Body of pancreas (tissue), 4 donors: ENCODE measurements around the gene KCTD2.

ENCODE experiments used
- CTCF ChIP-seq, 7 experiments: fragments of 450-650 bp in 4 of 7; fragments of 200-600 bp in 3 of 7; sonication (generic) in 3 of 7; IDR thresholded peaks; one replicate each; pipeline ENCODE4 v1.5.1; 2016 to 2019; ENCODE audit warnings: antibody characterized with exemption in 7 of 7
- POLR2A ChIP-seq, 3 donors: fragments of 450-650 bp; IDR thresholded peaks; one replicate each; pipeline ENCODE4 v1.6.1; 2016; ENCODE audit warnings: antibody characterized with exemption in 3 of 3, mild to moderate bottlenecking in 2 of 3

- TF ChIP-seq CTCF (IDR thresholded peaks at IDR 0.05) (peak in 4 of 7 experiments; percentile 7 to 35 (median 25)), POLR2A (IDR thresholded peaks at IDR 0.05) (no peak)
Measured at GRCh38 chr17:75059369-75060345, 12.6 kb downstream of the KCTD2 start.
